ENCODE data around the gene MEX3D. TPM values are rescaled to one million over a fixed set of nuclear protein-coding genes. Genes with fewer than 3 reads are reported as not detected.

MEX3D gene
- total and polyA plus RNA-seq, 2 experiments from 2014 or later, result 12.4 to 94.9 TPM

DNA sequence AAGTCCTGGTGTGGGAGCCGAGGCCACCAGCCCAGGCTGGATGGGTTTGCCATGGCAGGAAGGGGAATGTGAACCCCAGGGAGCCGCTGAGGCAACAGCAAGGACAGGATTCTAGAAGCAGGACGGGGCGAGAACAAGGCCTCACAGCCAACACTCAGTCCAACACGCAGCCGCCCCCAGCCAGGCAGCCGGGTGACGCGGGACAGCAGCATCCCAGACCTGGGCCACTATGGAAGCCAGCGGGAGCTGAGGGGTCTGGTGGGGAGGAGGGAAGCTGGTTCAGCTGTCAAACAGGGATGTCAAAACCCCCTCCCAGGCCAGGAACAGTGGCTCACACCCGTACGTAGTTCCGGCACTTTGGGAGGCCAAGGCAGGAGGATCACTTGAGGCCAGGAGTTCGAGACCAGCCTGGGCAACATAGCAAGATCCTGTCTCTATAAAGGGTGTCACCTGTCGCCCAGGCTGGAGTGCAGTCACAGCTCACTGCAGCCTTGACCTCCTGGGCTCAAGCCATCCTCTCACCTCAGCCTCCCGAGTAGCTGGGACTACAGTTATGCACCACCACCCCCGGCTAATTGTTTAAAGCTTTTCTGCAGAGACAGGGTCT lies 6.8 kb downstream of the MEX3D start:
- no peak for ATAC-seq

GRCh38 chr19:1560286-1560882 lies 7.7 kb downstream of the MEX3D start:
- no peaks in the 10 kb centered on the region for H3K27me3 ChIP-seq (ENCODE audit: insufficient read depth)
- peak overlapping the region; percentile 70; the same call in 1 of the 2 replicates for H3K27ac Mint-ChIP-seq
- no peak overlapping the region for H2AFZ ChIP-seq
- H3K9me3 Mint-ChIP-seq, result no peaks in the 10 kb centered on the region; the same call in 2 of the 3 replicates
- H3K4me3 ChIP-seq, result no peak overlapping the region
- peaks cover 4% of the 10 kb centered on the region for H3K27me3 Mint-ChIP-seq (ENCODE audit: insufficient read depth, low read depth, poor library complexity)
- no peak overlapping the region for H3K27ac ChIP-seq (ENCODE audit: low read depth)
- H3K4me1 Mint-ChIP-seq, result peaks cover under 1% of the 10 kb centered on the region; the same call in 2 of the 3 replicates
- H3K4me2 ChIP-seq, result no peak overlapping the region
- H3K4me1 ChIP-seq (ENCODE audit: insufficient read depth), result no peaks in the 10 kb centered on the region
- no peaks in the 10 kb centered on the region for H3K9me2 ChIP-seq (ENCODE audit: insufficient read depth)
- H3F3A ChIP-seq (replicated peaks; ENCODE audit: low read depth), result no peaks in the 10 kb centered on the region
- peaks cover 72% of the 10 kb centered on the region for H3K79me2 ChIP-seq (replicated peaks; ENCODE audit: insufficient read depth)
- ATAC-seq (no peak), DNase-seq (ENCODE audit: low spot score) (no peak)
- H4K20me1 ChIP-seq (replicated peaks; ENCODE audit: insufficient read depth), result peaks cover 47% of the 10 kb centered on the region
- H3K36me3 ChIP-seq (ENCODE audit: insufficient read depth), result peaks cover 3% of the 10 kb centered on the region; the same call in 1 of the 2 replicates
- peaks cover 28% of the 10 kb centered on the region; the same call in 2 of the 3 replicates for H3K36me3 Mint-ChIP-seq (ENCODE audit: low read depth)
- no peak overlapping the region for H3K4me3 Mint-ChIP-seq
- TF ChIP-seq NANOG (IDR thresholded peaks at IDR 0.05; ENCODE audit: borderline replicate concordance) (no peak), EZH2 (IDR thresholded peaks at IDR 0.05; ENCODE audit: low read depth, unreplicated experiment) (no peak), ZNF331 (CRISPR knock-in tag; IDR thresholded peaks at IDR 0.05; ENCODE audit: low read depth) (no peak), ZNF462 (CRISPR knock-in tag; IDR thresholded peaks at IDR 0.05) (no peak)

More for the DNA sequence above, 6.8 kb downstream of the MEX3D start:
- Histone ChIP-seq H3K79me2 (replicated peaks; ENCODE audit: insufficient read depth) (peaks cover 81% of the 10 kb centered on the region), H3K36me3 (ENCODE audit: insufficient read depth) (peaks cover 3% of the 10 kb centered on the region; the same call in 1 of the 2 replicates), H2AFZ (no peak overlapping the region), H3K9me2 (ENCODE audit: insufficient read depth) (no peaks in the 10 kb centered on the region), H3K27ac (ENCODE audit: low read depth) (0 out of 2 replicates have a peak overlapping the region, but pooled peaks have one; percentile 45), H3K4me2 (no peak overlapping the region), H3K27me3 (ENCODE audit: insufficient read depth) (no peaks in the 10 kb centered on the region), H3K4me3 (no peak overlapping the region), H3F3A (replicated peaks; ENCODE audit: low read depth) (no peaks in the 10 kb centered on the region), H4K20me1 (replicated peaks; ENCODE audit: insufficient read depth) (peaks cover 55% of the 10 kb centered on the region), H3K4me1 (ENCODE audit: insufficient read depth) (no peaks in the 10 kb centered on the region)
- TF ChIP-seq REST (IDR thresholded peaks at IDR 0.05; ENCODE audit: unreplicated experiment) (no peak), EZH2 (IDR thresholded peaks at IDR 0.05; ENCODE audit: low read depth, unreplicated experiment) (no peak), JUNB (IDR thresholded peaks at IDR 0.05; ENCODE audit: unreplicated experiment) (no peak)
- DNase-seq (ENCODE audit: low spot score), result no peak
- H3K9me3 Mint-ChIP-seq, result no peaks in the 10 kb centered on the region; the same call in 2 of the 3 replicates
- peaks cover 4% of the 10 kb centered on the region for H3K27me3 Mint-ChIP-seq (ENCODE audit: insufficient read depth, low read depth, poor library complexity)
- peaks cover 2% of the 10 kb centered on the region; the same call in 2 of the 3 replicates for H3K4me1 Mint-ChIP-seq
- peaks cover 30% of the 10 kb centered on the region; the same call in 2 of the 3 replicates for H3K36me3 Mint-ChIP-seq (ENCODE audit: low read depth)
- H3K4me3 Mint-ChIP-seq, result no peak overlapping the region
- peak overlapping the region; percentile 56; the same call in 1 of the 2 replicates for H3K27ac Mint-ChIP-seq
